ENCODE measurements around the gene POLR3A. TPM values are rescaled to one million over a fixed set of nuclear protein-coding genes. Genes with fewer than 3 reads are reported as not detected.
"Not testable (repeated sequence)": the region's sequence is repeated elsewhere in the genome, so short reads cannot be mapped to it uniquely, and the experiment has no call there.

The POLR3A gene
- total RNA-seq, 2 donors from 2014 or later, result 17.5 to 18.7 TPM

DNA sequence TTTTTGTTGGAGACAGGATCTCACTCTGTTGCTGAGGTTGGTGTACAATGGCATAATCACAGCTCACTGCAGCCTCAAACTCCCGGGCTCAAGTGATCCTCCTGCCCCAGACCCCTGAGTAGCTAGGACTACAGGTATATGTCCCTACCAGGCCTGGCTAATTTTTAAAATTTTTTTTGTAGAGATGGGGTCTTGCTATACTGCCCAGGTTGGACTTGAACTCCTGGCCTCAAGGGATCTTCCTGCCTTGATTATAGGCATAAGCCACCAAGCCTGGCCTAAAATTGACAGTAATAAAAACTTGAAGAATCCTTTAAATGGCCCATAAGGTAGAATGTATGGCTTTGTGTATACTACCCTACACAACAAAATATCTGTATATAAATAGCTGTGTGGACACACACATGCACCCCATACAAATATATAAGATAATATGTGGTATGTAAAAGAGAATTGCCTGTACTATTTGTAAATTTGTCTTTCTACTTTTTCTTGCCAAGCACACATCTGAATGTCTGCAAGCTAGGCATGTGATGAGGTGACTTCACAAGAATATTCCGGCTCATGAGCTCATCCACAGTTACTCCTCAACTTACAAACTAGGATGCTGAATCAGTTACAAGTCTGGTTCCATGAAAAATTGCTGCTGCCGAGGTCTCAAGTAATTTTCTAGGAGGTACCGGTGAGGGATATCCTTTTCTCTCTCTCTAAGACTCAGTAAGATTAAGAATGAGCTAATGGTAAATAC is 26.6 kb downstream of the POLR3A start:
- H3K9me3 ChIP-seq, result no peaks in the 10 kb centered on the region
- no peak for DNase-seq (ENCODE audit: low spot score)
- WGBS, result 92% methylated on average over 4 of the region's 4 CpGs
- no peaks in the 10 kb centered on the region for H3K27me3 ChIP-seq (replicated peaks; ENCODE audit: insufficient read depth)
- TF ChIP-seq, protein P1, sequence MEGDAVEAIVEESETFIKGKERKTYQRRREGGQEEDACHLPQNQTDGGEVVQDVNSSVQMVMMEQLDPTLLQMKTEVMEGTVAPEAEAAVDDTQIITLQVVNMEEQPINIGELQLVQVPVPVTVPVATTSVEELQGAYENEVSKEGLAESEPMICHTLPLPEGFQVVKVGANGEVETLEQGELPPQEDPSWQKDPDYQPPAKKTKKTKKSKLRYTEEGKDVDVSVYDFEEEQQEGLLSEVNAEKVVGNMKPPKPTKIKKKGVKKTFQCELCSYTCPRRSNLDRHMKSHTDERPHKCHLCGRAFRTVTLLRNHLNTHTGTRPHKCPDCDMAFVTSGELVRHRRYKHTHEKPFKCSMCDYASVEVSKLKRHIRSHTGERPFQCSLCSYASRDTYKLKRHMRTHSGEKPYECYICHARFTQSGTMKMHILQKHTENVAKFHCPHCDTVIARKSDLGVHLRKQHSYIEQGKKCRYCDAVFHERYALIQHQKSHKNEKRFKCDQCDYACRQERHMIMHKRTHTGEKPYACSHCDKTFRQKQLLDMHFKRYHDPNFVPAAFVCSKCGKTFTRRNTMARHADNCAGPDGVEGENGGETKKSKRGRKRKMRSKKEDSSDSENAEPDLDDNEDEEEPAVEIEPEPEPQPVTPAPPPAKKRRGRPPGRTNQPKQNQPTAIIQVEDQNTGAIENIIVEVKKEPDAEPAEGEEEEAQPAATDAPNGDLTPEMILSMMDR (IDR thresholded peaks at IDR 0.05), result no peak
- no peak for TF ChIP-seq POLR2AphosphoS5 (IDR thresholded peaks at IDR 0.05)
- TF ChIP-seq POLR2A (IDR thresholded peaks at IDR 0.05), result no peak
- H3K4me1 ChIP-seq (replicated peaks), result no peaks in the 10 kb centered on the region
- intact Hi-C loops (cut with DNase I), result no loop called here
- no peak overlapping the region for H3K27ac ChIP-seq
- no peaks in the 10 kb centered on the region for H3K36me3 ChIP-seq
- H3K4me3 ChIP-seq, result no peak overlapping the region

DNA sequence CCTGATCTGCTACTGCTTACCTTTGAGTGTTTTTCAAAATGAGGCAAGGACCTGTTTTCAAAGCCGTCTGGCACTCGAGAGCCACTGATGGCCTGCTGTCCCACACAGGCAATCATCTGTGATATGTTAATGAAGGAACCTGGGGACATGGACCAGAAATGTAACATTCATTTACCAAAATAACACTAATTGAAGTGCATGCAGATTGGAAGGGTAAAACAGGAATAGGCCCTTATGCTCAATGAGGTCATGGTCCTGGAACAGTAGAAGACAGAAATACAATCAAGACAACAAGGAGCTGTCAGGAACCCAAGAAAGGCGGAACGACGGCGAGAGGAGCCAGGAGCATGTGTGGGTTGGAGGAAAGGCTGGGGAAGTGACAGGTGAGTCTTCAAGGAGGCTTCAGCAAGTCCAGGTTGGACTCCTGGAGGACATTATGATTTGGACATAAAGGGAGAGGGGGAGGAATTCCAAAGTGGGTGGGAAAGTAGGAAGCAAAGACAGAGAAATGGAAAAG is 28.3 kb downstream of the POLR3A start:
- no peaks in the 10 kb centered on the region for H3K36me3 ChIP-seq
- 66% methylated on average over 6 of the region's 6 CpGs for WGBS
- TF ChIP-seq POLR2A (IDR thresholded peaks at IDR 0.05) (no peak), POLR2AphosphoS5 (IDR thresholded peaks at IDR 0.05) (no peak)
- TF ChIP-seq, protein P1 (IDR thresholded peaks at IDR 0.05), result no peak
- no peaks in the 10 kb centered on the region for H3K9me3 ChIP-seq
- no peak for DNase-seq (ENCODE audit: low spot score)
- H3K4me3 ChIP-seq, result no peak overlapping the region
- no peak overlapping the region for H3K27ac ChIP-seq
- H3K27me3 ChIP-seq (replicated peaks; ENCODE audit: insufficient read depth), result no peaks in the 10 kb centered on the region
- intact Hi-C loops (cut with DNase I), result no loop called here
- H3K4me1 ChIP-seq (replicated peaks), result no peaks in the 10 kb centered on the region

- Histone ChIP-seq H3K27ac (no peak overlapping the region), H3K27me3 (replicated peaks; ENCODE audit: insufficient read depth) (no peaks in the 10 kb centered on the region), H3K9me3 (no peaks in the 10 kb centered on the region), H3K36me3 (no peaks in the 10 kb centered on the region), H3K4me1 (replicated peaks) (no peaks in the 10 kb centered on the region), H3K4me3 (no peak overlapping the region)
- intact Hi-C loops (cut with DNase I), result no loop called here
- TF ChIP-seq, protein P1 (IDR thresholded peaks at IDR 0.05), result no peak
- TF ChIP-seq POLR2AphosphoS5 (IDR thresholded peaks at IDR 0.05) (no peak), POLR2A (IDR thresholded peaks at IDR 0.05) (no peak)
- no peak for DNase-seq (ENCODE audit: low spot score)
Observed at GRCh38 chr10:78000206-78000605, 29.1 kb downstream of the POLR3A start.

DNA sequence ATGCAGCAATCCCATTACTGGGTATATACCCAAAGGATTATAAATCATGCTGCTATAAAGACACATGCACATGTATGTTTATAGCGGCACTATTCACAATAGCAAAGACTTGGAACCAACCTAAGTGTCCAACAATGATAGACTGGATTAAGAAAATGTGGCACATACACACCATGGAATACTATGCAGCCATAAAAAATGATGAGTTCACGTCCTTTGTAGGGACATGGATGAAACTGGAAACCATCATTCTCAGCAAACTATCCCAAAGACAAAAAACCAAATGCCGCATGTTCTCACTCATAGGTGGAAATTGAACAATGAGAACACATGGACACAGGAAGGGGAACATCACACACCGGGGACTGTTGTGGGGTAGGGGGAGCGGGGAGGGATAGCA is 30.5 kb downstream of the POLR3A start:
- H3K4me1 ChIP-seq (replicated peaks); H3K9me3 ChIP-seq; DNase-seq (ENCODE audit: low spot score); H3K36me3 ChIP-seq; H3K4me3 ChIP-seq; H3K27me3 ChIP-seq (replicated peaks; ENCODE audit: insufficient read depth); H3K27ac ChIP-seq; intact Hi-C loops (cut with DNase I): not testable (repeated sequence)
- 98% methylated on average over 5 of the region's 5 CpGs for WGBS

GRCh38 chr10:77993620-77994019 is 35.7 kb downstream of the POLR3A start:
- TF ChIP-seq POLR2A (IDR thresholded peaks at IDR 0.05) (no peak), POLR2AphosphoS5 (IDR thresholded peaks at IDR 0.05) (no peak)
- TF ChIP-seq, protein P1 (IDR thresholded peaks at IDR 0.05), result no peak
- intact Hi-C loops (cut with DNase I), result no loop called here
- Histone ChIP-seq H3K36me3 (no peaks in the 10 kb centered on the region), H3K4me3 (no peak overlapping the region), H3K27ac (no peak overlapping the region), H3K4me1 (replicated peaks) (no peaks in the 10 kb centered on the region), H3K9me3 (no peaks in the 10 kb centered on the region), H3K27me3 (replicated peaks; ENCODE audit: insufficient read depth) (no peaks in the 10 kb centered on the region)
- DNase-seq (ENCODE audit: low spot score), result no peak
- WGBS, result 88% methylated on average over 3 of the region's 3 CpGs

Data from prostate gland (tissue), 2 donors.